Adipose tissue (tissue), 3 donors: ENCODE measurements around the gene VSX2. TPM values are rescaled to one million over a fixed set of nuclear protein-coding genes. Genes with fewer than 3 reads are reported as not detected.

ENCODE experiments used
- H3K27ac ChIP-seq: one replicate; pipeline ENCODE4 v1.5.1; 2013; ENCODE audit warnings: low read depth, low read length
- WGBS, 3 donors: extraction: QIAGEN DNeasy Blood & Tissue Kit; methylation state at CpG; one replicate each; pipeline ENCODE4 v1.1.7; 2013; 5-methylcytosine and 5-hydroxymethylcytosine counted together
- polyA plus RNA-seq, 3 donors: library from polyadenylated mRNA; stranded (reverse); fragments of 200-250 nt; gene quantifications; one replicate each; pipeline ENCODE4 v1.2.3, GENCODE V29; 2013
- donor health status: healthy with polysubstance abuse.
- donor health status: Bipolar disorder and iron deficiency.
- donor health status: healthy.

The VSX2 gene
- polyA plus RNA-seq, 3 donors = not detected

GRCh38 chr14:74219277-74220205 is 19.7 kb upstream of the VSX2 start:
- 65 to 67% (median 65%) methylated on average over 13 of the region's 13 CpGs for WGBS, 3 donors

GRCh38 chr14:74220991-74221390 is 18.3 kb upstream of the VSX2 start:
- no peak overlapping the region for H3K27ac ChIP-seq
- 81 to 86% (median 84%) methylated on average over 6 of the region's 6 CpGs for WGBS, 3 donors

More at GRCh38 chr14:74219277-74220205, 19.7 kb upstream of the VSX2 start:
- no peak overlapping the region for H3K27ac ChIP-seq

GRCh38 chr14:74221741-74222140 is 17.5 kb upstream of the VSX2 start:
- H3K27ac ChIP-seq = no peak overlapping the region
- WGBS, 3 donors = 90 to 97% (median 94%) methylated on average over 7 of the region's 7 CpGs

- H3K27ac ChIP-seq = no peak overlapping the region
- WGBS, 3 donors = 72 to 79% (median 78%) methylated on average over 6 of the region's 6 CpGs
Measured at GRCh38 chr14:74223016-74223415, 16.2 kb upstream of the VSX2 start.

GRCh38 chr14:74231784-74232183 is 7.5 kb upstream of the VSX2 start:
- H3K27ac ChIP-seq = no peak overlapping the region
- 80 to 89% (median 88%) methylated on average over 8 of the region's 8 CpGs for WGBS, 3 donors

- WGBS, 3 donors = 62 to 70% (median 66%) methylated on average over 4 of the region's 4 CpGs
Measured at GRCh38 chr14:74235017-74235416, 4.2 kb upstream of the VSX2 start.

GRCh38 chr14:74237441-74237840 is 1.8 kb upstream of the VSX2 start:
- WGBS, 3 donors = 76 to 86% (median 85%) methylated on average over 4 of the region's 4 CpGs
- no peak overlapping the region for H3K27ac ChIP-seq

More at GRCh38 chr14:74235017-74235416, 4.2 kb upstream of the VSX2 start:
- H3K27ac ChIP-seq = no peak overlapping the region

GRCh38 chr14:74239848-74240793 is 872 bp downstream of the VSX2 start:
- H3K27ac ChIP-seq = no peak overlapping the region
- WGBS, 3 donors = 3 to 5% (median 5%) methylated on average over 86 to 94 of the region's 94 CpGs

GRCh38 chr14:74240794-74241651 is 1.8 kb downstream of the VSX2 start:
- 2 to 3% (median 2%) methylated on average over 72 to 80 of the region's 80 CpGs for WGBS, 3 donors
- H3K27ac ChIP-seq = no peak overlapping the region

GRCh38 chr14:74241652-74242017 is 2.4 kb downstream of the VSX2 start:
- 7 to 12% (median 8%) methylated on average over 14 of the region's 14 CpGs for WGBS, 3 donors

GRCh38 chr14:74242021-74242779 is 3.0 kb downstream of the VSX2 start:
- H3K27ac ChIP-seq = no peak overlapping the region
- WGBS, 3 donors = 13 to 16% (median 14%) methylated on average over 28 of the region's 28 CpGs

More at GRCh38 chr14:74241652-74242017, 2.4 kb downstream of the VSX2 start:
- no peak overlapping the region for H3K27ac ChIP-seq

GRCh38 chr14:74242780-74243042 is 3.5 kb downstream of the VSX2 start:
- H3K27ac ChIP-seq = no peak overlapping the region
- 26 to 45% (median 34%) methylated on average over 4 of the region's 4 CpGs for WGBS, 3 donors

- WGBS, 3 donors = 18 to 30% (median 19%) methylated on average over 5 of the region's 5 CpGs
- H3K27ac ChIP-seq = no peak overlapping the region
Measured at GRCh38 chr14:74243051-74243450, 3.8 kb downstream of the VSX2 start.

- WGBS, 3 donors = 15 to 52% (median 16%) methylated on average over 3 of the region's 3 CpGs
- no peak overlapping the region for H3K27ac ChIP-seq
Measured at GRCh38 chr14:74244115-74244514, 4.9 kb downstream of the VSX2 start.

- H3K27ac ChIP-seq = no peak overlapping the region
- whole genome bisulfite sequencing, 3 donors = 66 to 73% (median 71%) methylated on average over 7 of the region's 7 CpGs
Measured at GRCh38 chr14:74245292-74245691, 6.0 kb downstream of the VSX2 start.

- no peak overlapping the region for H3K27ac ChIP-seq
- WGBS, 3 donors = 66 to 81% (median 81%) methylated on average over 8 of the region's 8 CpGs
Measured at GRCh38 chr14:74246542-74246941, 7.3 kb downstream of the VSX2 start.

GRCh38 chr14:74248017-74248416 is 8.8 kb downstream of the VSX2 start:
- H3K27ac ChIP-seq = no peak overlapping the region
- WGBS, 3 donors = 48 to 67% (median 48%) methylated on average over 6 of the region's 6 CpGs
